GM23338 (cell line): Measurements from ENCODE around the gene HTR3B. TPM values are rescaled to one million over a fixed set of nuclear protein-coding genes. Genes with fewer than 3 reads are reported as not detected.

Experiments used
- CREB1 ChIP-seq: fragments of 250-450 bp; sonication (Bioruptor Pico); IDR thresholded peaks from 2 replicates; pipeline ENCODE4 v1.5.0; 2020; ENCODE audit warnings: low read depth, mild to moderate bottlenecking, moderate library complexity
- EZH2 ChIP-seq: fragments of 200-600 bp; sonication (generic); IDR thresholded peaks from one replicate; pipeline ENCODE4 v1.8.0; 2017; ENCODE audit warnings: antibody characterized with exemption, mild to moderate bottlenecking, low read depth; ENCODE audit not compliant: unreplicated experiment
- EZH2phosphoT487 ChIP-seq: fragments of 200-600 bp; sonication (generic); IDR thresholded peaks from one replicate; pipeline ENCODE4 v1.8.1; 2018; ENCODE audit warnings: antibody characterized with exemption; ENCODE audit not compliant: unreplicated experiment
- JUNB ChIP-seq: IDR thresholded peaks from one replicate; pipeline ENCODE4 v1.6.1; 2016; ENCODE audit warnings: antibody characterized with exemption; ENCODE audit not compliant: unreplicated experiment
- NANOG ChIP-seq: IDR thresholded peaks from 2 replicates; pipeline ENCODE4 v1.6.1; 2016; ENCODE audit warnings: antibody characterized with exemption, borderline replicate concordance
- POLR2AphosphoS5 ChIP-seq: IDR thresholded peaks from 2 replicates; pipeline ENCODE4 v1.6.1; 2016; ENCODE audit warnings: antibody characterized with exemption, low read depth
- ZNF114 ChIP-seq: fragments of 250-450 bp; sonication (Bioruptor Pico); IDR thresholded peaks from 2 replicates; pipeline ENCODE4 v1.5.0; 2020; ENCODE audit warnings: mild to moderate bottlenecking, moderate library complexity
- ZNF331 ChIP-seq: fragments of 250-450 bp; sonication (Bioruptor Pico); IDR thresholded peaks from 2 replicates; pipeline ENCODE4 v1.5.0; 2020; ENCODE audit warnings: low read depth, mild to moderate bottlenecking, moderate library complexity
- ZNF462 ChIP-seq: fragments of 250-450 bp; sonication (Bioruptor Pico); IDR thresholded peaks from 2 replicates; pipeline ENCODE4 v1.5.0; 2020; ENCODE audit warnings: mild to moderate bottlenecking, moderate library complexity
- polyA plus RNA-seq: library from polyadenylated mRNA; unstranded; fragments of >200 nt; fragmentation: Nextera tagmentation; extraction: Ambion mirVana; gene quantifications from 2 replicates; pipeline ENCODE4 v1.2.1, GENCODE V29; 2016
- total RNA-seq: library from RNA; depleted of rRNA; stranded (reverse); fragments of >200 nt; shearing (Covaris generic); gene quantifications from 2 replicates; pipeline ENCODE4 v1.2.3, GENCODE V29; 2014
- TF ChIP-seq, protein P1 (sequence below): IDR thresholded peaks from 2 replicates; pipeline ENCODE4 v1.6.1; 2016; ENCODE audit warnings: antibody characterized with exemption
- TF ChIP-seq, protein P2 (sequence below), 2 experiments: fragments of 200-600 bp in 1 of 2; sonication (generic) in 1 of 2; conservative IDR thresholded peaks; 2 replicates each; pipeline versions ENCODE4 v1.5.1 to v1.6.1; 2016 to 2017; ENCODE audit warnings: antibody characterized with exemption in 2 of 2, low read depth in 2 of 2, mild to moderate bottlenecking in 2 of 2, moderate library complexity in 1 of 2

Gene HTR3B
- total and polyA plus RNA-seq, 2 experiments from 2014 or later: not detected

DNA sequence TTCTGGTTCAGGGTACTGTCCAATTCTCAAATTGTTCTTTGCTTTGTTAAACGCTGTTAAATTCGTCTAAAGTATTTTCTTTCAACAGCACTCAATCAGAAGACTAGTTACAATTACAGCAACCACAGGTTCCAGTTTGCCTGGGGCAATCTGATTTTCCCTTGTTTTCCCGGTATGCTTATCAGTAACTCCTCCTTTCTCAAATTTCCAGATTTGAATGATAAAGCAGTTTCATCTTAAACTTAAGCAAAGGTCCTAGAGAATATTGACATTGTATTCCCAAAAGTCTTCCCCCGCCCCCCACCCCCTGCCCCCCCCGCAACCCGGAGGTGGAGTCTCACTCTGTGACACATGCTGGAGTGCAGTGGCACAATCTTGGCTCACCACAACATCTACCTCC is 18.7 kb upstream of the HTR3B start (continued):
- no peak for TF ChIP-seq ZNF462 (CRISPR knock-in tag)
- TF ChIP-seq CREB1 (CRISPR knock-in tag): no peak
- TF ChIP-seq EZH2: no peak
- no peak for TF ChIP-seq EZH2phosphoT487
- TF ChIP-seq POLR2AphosphoS5: no peak
- no peak for TF ChIP-seq ZNF114 (CRISPR knock-in tag)
- TF ChIP-seq NANOG: no peak
- TF ChIP-seq, protein P1, sequence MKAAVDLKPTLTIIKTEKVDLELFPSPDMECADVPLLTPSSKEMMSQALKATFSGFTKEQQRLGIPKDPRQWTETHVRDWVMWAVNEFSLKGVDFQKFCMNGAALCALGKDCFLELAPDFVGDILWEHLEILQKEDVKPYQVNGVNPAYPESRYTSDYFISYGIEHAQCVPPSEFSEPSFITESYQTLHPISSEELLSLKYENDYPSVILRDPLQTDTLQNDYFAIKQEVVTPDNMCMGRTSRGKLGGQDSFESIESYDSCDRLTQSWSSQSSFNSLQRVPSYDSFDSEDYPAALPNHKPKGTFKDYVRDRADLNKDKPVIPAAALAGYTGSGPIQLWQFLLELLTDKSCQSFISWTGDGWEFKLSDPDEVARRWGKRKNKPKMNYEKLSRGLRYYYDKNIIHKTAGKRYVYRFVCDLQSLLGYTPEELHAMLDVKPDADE: no peak
- TF ChIP-seq, protein P2, sequence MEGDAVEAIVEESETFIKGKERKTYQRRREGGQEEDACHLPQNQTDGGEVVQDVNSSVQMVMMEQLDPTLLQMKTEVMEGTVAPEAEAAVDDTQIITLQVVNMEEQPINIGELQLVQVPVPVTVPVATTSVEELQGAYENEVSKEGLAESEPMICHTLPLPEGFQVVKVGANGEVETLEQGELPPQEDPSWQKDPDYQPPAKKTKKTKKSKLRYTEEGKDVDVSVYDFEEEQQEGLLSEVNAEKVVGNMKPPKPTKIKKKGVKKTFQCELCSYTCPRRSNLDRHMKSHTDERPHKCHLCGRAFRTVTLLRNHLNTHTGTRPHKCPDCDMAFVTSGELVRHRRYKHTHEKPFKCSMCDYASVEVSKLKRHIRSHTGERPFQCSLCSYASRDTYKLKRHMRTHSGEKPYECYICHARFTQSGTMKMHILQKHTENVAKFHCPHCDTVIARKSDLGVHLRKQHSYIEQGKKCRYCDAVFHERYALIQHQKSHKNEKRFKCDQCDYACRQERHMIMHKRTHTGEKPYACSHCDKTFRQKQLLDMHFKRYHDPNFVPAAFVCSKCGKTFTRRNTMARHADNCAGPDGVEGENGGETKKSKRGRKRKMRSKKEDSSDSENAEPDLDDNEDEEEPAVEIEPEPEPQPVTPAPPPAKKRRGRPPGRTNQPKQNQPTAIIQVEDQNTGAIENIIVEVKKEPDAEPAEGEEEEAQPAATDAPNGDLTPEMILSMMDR (conservative IDR thresholded peaks at IDR 0.05; ENCODE audit: low read depth in 2 of 2): no peak
- TF ChIP-seq JUNB: no peak
- TF ChIP-seq ZNF331 (CRISPR knock-in tag): no peak
